ENCODE results near the gene BRF1. TPM values are rescaled to one million over a fixed set of nuclear protein-coding genes. Genes with fewer than 3 reads are reported as not detected.

Gene BRF1
- polyA plus RNA-seq, 3 donors: 16.8 to 20.4 (median 17.8) TPM

DNA sequence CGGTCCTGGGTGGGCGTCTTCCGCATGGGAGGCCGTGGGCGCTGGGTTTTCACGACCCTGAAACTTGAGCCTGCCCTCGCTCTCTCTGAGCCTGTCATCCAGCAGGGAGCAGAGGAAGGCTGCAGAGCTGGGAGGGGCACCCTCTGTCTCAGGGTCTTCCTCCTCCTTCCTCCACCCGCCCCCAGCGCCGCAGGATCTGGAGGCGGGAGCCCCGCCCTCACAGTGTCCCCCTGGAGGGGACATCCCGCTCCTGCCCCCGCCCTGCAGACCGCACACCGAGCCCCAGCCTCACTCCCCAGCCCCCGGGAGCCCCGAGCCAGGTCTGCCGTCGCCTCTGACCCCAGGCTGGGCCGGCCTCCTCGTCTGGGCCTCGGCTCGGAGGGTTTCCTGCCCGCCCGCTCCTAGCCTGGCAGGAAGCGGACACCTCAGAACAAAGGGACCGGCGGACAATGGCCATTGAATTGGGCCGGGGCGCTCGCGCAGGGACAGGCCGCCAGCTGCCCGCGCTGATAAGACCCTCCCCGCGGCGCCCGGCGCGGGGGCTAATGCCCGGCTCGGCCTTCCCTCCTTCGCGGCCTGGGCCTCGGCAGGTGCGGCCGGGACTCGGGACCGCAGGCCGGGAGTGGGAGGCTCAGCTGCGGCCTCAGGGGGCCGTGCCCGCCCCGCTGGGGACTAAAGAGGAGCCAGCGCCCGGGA lies 104.4 kb downstream of the BRF1 start:
- WGBS, 3 donors: 4 to 21% (median 4%) methylated on average over 29 to 58 of the region's 58 CpGs
- H3K27ac ChIP-seq (ENCODE audit: low read depth, low read length): no peak overlapping the region

DNA sequence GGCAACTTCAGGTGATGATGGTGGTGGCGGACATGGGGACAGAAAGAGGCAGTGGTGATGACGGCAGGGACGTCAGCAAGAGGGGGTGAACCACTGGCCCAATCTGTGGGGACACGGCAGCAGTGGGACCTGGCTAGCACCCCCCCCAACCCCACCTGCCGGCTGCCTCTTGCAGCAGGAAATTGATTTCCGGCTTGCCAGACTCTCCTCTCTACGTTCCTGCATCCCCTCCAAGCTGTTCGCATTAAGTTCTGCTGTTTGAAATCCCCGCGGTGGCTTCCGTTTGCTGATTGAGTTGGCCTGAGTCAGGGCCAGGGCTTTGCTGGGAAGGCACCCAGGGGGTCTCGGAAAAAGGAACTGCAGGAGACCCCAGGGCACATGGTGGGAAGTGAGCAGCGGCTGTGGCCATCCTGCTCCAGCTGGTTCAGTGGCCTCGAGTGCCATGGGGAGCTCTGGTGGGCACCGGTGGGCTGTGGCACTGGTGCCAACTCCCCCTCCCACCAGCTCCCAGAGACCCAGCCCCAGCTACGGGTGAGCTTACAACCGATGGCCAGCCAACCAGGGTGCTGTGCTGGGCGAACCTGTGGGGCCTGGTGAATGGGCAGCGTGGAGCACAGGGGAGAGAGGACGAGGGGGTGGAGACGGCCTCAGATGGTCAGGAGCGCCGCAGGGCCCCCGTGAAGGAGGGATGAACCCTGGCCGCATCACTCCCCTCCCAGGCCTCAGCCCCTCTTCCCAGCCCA lies 105.1 kb downstream of the BRF1 start:
- no peak overlapping the region for H3K27ac ChIP-seq (ENCODE audit: low read depth, low read length)
- WGBS, 3 donors: 18 to 62% (median 19%) methylated on average over 23 to 25 of the region's 25 CpGs

DNA sequence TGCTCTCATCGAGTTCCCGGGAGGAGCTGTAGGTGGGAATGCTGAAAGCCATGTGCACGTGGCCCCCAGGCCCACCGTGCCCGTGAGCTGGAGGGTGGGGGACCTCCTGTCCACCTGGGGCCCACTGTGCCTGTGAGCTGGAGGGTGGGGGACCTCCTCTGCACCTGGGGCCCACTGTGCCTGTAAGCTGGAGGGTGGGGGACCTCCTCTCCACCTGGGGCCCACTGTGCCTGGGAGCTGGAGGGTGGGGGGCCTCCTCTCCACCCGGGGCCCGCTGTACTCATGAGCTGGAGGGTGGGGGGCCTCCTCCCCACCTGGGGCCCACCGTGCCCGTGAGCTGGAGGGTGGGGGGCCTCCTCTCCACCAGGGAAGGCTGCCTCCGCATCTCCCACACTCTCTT lies 105.8 kb downstream of the BRF1 start:
- H3K27ac ChIP-seq (ENCODE audit: low read depth, low read length): no peak overlapping the region
- 72 to 74% (median 74%) methylated on average over 9 to 10 of the region's 10 CpGs for WGBS, 3 donors

DNA sequence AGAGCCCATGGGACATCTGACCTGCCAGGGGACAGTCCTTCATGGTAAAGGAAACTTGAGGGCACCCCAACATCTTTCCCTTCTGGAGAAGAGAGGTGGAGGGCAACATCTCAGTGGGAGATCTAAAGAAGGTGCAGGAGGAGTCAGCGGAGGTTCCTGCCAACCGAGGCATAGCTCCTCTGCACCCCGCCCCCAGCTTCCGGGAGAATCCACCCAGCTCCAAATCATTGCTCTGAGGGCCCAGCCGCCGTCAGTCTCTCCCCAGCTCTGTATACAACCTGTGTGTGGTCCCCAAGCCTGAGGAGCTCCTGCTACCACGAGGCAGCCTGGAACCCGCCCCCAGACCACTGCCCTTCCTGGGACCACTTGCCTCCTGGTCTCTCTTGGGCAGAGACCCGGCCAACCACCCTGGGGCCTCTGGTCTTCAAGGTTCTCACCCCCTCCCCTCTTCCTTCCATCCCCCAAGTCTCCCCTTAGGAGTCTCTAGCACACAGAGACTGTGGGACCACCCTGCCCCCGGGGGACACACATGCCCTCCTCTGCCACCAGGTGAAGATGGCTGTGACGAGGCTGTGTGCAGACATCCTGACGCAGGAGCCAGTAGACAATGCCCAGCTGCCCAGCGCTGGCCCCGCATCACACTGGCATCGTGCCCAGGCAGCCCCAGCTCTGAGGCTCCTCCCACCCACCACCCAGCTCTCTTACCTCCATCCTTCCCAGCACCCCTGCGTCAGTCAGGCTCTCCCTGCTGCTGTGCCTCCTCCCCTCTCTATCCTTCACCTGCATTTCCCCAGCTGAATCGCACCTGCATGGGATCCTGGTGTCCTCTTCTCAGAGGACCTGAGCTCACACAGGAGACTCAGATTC lies 106.7 kb downstream of the BRF1 start:
- H3K27ac ChIP-seq (ENCODE audit: low read depth, low read length): no peak overlapping the region
- 31 to 49% (median 39%) methylated on average over 16 to 17 of the region's 17 CpGs for WGBS, 3 donors

DNA sequence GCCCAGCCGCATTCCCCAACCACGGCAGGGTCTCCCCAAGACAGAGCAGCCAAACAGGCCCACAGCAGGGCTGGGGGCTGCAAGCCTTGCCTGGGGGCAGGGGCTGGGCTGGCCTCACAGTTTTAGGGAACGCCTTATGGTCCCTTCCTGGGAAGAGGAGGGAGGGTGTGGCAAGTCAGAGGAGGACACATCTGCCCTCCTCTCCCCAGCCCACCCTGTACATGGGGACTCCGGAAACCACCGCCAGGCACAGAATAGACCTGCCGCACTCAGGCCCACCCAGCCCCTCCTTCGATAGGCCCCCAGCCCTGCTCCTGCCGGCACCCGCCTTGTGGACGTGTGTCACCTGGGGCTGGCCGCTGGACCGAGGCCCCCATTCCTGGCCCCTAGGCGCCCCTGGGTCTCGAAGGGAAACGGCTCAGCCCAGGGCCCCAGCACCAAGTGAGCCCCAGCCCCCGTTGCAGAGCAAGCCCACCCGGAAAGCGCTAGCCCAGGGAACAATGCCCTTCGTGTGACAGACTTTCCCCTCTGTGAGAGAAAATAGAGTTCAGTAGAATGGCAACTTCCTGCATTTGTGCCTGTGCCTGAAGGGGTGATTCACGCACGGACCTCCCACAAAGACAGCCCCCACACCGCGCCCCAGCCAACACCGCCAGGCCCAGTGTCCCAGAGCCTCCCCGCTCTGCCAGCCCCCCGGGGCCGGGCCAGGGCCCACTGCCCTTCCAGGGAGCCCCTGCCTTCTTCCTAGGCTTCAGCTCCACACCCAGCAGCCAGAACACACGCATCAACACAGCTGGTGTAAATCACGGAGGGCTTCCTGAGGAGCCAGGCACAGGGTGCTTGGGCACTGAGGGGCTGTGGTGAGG lies 107.7 kb downstream of the BRF1 start:
- WGBS, 3 donors: 16 to 49% (median 17%) methylated on average over 28 to 29 of the region's 29 CpGs
- H3K27ac ChIP-seq (ENCODE audit: low read depth, low read length): no peak overlapping the region

DNA sequence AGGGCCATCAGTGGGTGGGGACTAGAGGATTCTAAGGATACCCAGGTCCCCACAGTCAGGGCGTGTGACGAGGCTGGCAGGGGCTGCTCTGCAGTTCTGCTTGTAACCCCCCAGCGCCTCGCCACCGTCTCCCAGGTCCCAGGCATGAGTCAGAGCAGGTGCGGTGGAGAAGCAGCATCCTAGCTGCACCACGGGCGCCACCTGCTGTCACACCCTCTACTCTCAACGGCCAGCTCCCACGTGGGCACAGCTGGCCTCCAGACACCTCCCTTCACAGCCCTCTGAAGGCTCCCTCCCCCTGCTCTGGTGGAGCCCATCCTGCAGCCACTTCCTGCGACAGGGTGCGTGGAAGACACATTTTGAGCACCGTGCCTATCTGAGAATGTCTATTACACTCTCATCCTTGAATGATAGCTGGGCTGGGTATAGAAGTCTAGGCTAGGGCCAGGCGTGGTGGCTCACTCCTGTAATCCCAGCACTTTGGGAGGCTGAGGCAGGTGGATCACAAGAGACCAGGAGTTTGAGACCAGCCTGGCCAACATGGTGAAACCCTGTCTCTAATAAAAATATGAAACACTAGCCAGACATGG lies 112.8 kb downstream of the BRF1 start:
- WGBS, 3 donors: 57 to 82% (median 75%) methylated on average over 14 of the region's 14 CpGs
- H3K27ac ChIP-seq (ENCODE audit: low read depth, low read length): no peak overlapping the region

DNA sequence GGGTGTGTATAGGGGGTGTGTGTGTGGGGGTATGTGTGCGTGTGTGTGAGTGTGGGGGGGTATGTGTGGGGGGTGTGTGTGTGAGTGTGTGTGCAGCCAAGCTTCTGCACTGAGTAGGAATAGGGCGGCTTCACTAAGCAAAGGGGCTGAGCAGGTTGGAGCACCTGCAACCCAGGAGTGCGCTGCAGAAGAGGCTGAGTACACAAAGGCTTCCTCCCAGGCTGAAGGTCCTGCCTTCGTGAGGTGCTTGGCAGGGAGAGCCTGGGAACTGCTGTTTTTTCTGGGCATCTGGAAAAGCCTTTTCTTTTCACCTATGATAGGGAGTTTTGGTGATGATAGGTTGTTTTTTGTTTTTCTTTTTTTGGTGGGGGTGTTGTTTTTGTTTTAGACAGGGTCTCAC lies 113.7 kb downstream of the BRF1 start:
- no peak overlapping the region for H3K27ac ChIP-seq (ENCODE audit: low read depth, low read length)
- 32 to 76% (median 63%) methylated on average over 4 of the region's 4 CpGs for WGBS, 3 donors

DNA sequence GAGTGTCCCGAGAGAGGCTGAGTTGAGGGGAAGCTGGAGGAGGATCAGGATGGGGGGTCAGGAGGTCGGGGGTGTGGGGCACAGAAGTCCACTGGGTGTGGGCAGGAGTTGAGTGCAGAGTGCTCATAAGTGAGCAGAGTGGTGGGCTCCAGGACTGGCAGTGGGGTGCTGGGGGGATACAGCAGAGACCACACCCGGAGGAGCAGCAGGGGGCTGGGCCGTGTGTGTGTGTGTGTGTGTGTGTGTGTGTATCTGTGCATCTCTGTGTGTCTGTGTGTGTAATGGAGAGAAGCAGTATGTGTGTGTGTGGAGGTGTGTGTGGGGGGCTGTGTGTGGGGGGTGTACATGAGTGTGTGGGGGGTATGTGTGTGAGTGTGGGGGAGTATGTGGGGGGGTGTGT lies 114.8 kb downstream of the BRF1 start:
- H3K27ac ChIP-seq (ENCODE audit: low read depth, low read length): no peak overlapping the region
- WGBS, 3 donors: 30 to 49% (median 32%) methylated on average over 4 of the region's 4 CpGs

DNA sequence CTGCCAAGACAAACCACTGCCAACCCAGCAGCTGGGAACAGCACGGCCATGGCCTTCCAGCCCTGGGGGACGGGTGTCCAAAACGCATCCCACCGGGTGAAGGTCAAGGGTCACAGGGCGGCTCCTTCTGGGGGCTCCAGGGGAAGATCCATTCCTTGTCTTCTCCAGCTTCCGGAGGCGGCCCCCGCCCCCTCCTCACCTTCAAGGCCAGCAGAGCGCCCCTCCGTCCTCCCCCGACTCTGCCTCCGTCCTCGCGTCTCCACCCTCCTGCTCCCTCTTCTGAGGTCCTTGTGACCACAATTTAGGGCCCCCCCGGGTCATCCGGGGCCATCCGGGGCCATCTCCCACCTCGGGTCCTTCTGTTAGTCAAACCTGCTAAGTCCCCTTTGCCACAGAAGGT lies 115.8 kb downstream of the BRF1 start:
- 79 to 82% (median 81%) methylated on average over 18 of the region's 18 CpGs for WGBS, 3 donors
- no peak overlapping the region for H3K27ac ChIP-seq (ENCODE audit: low read depth, low read length)

DNA sequence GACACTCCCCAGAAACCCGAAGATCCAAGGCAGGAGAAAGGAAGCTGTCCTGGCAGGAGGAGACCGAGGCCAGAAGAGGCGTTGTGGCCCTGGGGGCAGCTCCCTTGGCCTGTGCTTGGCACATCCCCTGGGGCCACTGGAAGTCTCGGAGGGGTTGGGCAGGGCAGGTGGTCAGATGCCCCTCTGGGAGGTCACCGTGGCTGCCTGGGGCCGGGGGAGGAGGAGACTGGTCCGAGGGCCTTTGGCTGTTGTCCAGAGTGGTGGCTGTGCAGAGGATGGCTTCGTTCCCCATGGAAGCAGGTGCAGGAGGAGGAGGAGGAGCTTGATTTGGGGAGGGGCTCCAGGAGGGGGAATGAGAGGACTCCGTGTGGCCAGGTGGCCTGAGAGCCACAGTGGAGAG lies 116.3 kb downstream of the BRF1 start:
- 64 to 73% (median 67%) methylated on average over 9 of the region's 9 CpGs for WGBS, 3 donors
- H3K27ac ChIP-seq (ENCODE audit: low read depth, low read length): no peak overlapping the region

DNA sequence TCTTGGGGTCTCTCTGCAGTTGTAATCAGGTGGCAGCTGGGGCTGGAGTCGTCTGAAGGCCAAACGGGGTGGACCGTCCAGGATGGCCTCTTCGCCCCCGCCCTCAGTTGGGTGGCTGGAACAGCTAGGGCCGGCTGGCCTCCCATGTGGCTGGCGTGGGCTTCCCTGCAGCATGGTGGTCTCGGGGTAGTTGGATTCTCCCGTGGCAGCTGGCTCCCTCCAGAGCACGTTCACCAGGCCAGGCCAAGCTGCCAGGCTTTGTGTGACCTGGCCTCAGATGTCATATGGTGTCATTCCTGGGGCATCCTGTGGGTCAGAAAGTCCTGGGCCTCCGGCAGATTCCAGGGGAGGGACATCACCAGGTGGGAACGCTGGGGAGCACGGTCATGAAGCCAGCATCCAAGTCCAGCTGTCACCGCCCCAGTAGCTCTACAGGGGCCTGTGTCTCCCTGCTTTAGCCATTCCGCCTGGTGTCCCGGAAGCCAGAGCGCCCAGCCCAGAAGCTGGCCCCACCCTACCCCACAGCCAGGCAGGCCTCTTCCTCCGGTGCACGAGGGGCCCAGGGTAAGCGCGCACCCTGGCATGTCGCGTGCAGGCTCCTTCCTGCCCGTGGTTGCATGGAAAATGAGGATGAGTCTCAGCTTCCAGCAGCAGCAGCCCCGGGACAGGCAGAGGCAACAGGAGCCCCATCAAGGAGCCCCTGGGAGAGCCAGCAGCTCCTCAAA lies 118.3 kb downstream of the BRF1 start:
- no peak overlapping the region for H3K27ac ChIP-seq (ENCODE audit: low read depth, low read length)
- WGBS, 3 donors: 56 to 81% (median 60%) methylated on average over 24 to 25 of the region's 25 CpGs

DNA sequence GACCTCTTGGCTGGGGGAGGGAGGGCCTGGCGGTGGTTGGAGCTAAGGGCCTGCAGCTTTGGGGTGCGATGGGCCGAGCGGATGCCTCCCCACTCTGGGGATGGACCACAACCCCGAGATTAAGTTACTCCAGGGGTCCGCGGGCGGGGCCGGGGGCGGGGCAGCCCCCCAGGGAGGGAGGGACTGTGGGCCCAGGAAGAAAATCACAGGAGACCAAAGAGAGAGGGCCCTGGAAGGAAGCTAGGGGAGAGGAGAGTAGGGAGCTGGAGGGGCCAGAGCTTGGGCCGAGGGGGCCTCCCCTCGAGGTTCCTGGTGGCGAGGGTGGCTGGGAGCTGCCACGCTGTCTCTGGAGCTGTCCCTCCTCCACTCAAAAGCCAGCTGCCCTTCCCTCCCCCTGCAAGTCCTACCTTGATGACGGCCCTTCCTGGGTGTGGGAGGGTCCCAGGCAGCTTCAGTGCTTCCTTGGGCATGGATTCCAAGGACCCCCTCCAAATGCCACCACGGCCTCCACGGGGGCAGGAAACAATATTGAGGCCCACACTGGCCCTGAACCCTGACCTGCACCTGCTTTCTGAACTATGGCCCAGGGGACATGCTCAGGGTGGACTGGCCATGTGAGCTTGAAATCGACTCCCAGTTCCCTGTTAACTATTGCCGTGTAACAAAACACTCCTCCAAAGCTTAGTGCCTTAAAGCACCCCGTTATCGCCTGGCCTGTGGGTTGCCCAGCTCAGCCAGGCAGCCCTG lies 119.1 kb downstream of the BRF1 start:
- H3K27ac ChIP-seq (ENCODE audit: low read depth, low read length): no peak overlapping the region
- WGBS, 3 donors: 44 to 53% (median 47%) methylated on average over 18 to 21 of the region's 21 CpGs

DNA sequence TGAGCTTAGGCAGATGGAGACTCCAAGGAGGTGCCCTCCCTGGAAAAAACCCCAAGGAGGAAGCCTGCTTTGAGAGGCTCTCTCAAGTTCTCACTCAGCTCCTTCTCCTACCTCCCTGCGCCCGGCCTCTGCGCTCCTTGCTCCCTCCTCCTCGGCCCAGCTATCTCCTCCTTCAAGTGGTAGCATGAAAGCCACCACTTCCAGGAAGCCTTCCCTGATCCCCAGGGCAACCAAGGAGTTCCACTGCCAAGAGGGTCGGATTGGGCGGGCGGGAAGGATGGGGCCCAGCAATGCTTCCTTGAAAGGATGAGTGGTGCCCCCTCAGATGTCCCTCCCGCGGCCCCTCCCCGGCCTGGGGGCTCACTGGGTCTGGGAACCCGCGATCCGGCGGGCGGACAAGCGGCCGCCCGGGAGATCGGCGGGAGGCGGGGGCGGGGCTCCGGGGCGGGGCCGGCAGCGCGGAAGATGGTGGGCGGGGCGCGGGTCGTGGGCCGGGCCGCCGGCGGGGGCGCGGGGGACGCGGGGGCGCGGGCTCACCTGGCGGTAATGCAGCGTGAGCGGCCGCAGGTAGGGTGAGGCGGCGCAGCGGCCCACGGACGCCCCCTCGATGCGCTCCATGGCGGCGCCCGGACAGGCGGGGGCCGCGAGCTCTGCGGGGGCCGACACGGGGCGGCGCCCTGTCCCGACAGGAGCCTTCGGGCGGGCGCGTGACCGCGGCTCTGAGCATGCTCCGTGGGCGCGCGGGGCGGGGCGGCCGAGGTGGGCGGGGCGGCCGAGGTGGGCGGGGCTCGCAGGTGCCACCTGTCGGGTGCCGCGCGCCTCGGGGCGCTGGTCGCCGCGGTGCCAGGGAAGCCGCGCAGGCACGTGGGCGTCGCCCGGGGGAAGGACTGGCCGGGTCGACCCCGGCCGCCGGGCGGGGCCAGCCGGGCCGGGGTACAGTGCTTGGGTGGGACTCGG lies 119.9 kb downstream of the BRF1 start, which contains the start of gene NUDT14:
TSS of gene NUDT14 (minus strand) at position 721 of the 957 bp plus-strand sequence. CDS start at position 618, 103 bp downstream.
- WGBS, 3 donors: 1 to 2% (median 2%) methylated on average over 17 to 104 of the region's 106 CpGs
- H3K27ac ChIP-seq (ENCODE audit: low read depth, low read length): no peak within 1 kb of the TSS

DNA sequence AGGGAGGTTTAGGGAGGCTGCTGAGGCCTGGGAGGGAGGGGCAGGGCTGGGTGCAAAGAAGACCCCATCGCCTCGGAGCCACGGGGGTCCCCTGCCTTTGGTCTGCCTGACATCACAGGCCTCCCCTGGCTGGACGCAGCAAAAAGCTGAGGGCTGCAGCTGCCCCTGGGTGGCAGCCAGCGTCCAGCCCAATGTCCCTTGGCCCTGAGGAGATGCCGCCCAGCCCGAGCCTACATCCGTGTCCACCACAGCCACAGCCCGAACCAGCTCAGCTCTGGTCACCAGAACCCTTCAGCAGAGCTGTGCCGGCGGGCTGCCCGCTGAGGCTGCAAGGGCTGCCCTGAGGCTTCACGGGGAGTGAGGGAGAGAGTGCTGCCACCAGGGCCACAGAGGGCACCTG lies 121.6 kb downstream of the BRF1 start:
- H3K27ac ChIP-seq (ENCODE audit: low read depth, low read length): no peak overlapping the region
- 86 to 90% (median 87%) methylated on average over 13 of the region's 13 CpGs for WGBS, 3 donors

DNA sequence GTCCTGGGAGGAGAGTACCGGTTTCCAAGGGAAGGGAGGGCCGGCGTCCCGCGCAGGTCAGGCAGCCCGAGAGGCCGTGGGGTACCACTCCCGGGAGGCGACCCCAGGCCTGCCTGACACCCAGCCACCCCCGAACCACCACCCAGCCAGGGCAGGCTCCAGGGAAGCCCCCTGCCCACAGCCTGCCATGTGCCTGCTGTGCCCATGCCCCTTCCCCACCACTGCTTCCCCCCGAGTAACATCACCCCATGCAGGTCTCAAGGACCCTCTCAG lies 122.0 kb downstream of the BRF1 start:
- H3K27ac ChIP-seq (ENCODE audit: low read depth, low read length): no peak overlapping the region
- 92 to 94% (median 93%) methylated on average over 11 of the region's 11 CpGs for WGBS, 3 donors

Measured in adipose tissue (tissue), 3 donors.